Esophagus (tissue), 2 donors: ENCODE measurements around the gene VPS8. TPM values are rescaled to one million over a fixed set of nuclear protein-coding genes. Genes with fewer than 3 reads are reported as not detected.

ENCODE experiments used
- H3K27ac ChIP-seq, 2 donors: one replicate each; pipeline ENCODE4 v1.5.1; 2013; ENCODE audit warnings: low read depth in 2 of 2, mild to moderate bottlenecking in 2 of 2, inconsistent platforms in 1 of 2, low read length in 1 of 2, moderate library complexity in 1 of 2
- H3K27me3 ChIP-seq, 2 donors: one replicate each; pipeline ENCODE4 v1.6.1; 2013; ENCODE audit warnings: low read length in 2 of 2, control low read depth in 1 of 2, mild to moderate bottlenecking in 1 of 2; ENCODE audit not compliant: insufficient read depth in 2 of 2, control insufficient read depth in 1 of 2
- H3K36me3 ChIP-seq, 2 donors: one replicate each; pipeline ENCODE4 v1.6.1; 2013; ENCODE audit warnings: low read length in 1 of 2; ENCODE audit not compliant: control insufficient read depth in 2 of 2, insufficient read depth in 2 of 2
- H3K4me1 ChIP-seq, 2 donors: one replicate each; pipeline ENCODE4 v1.6.1; 2013; ENCODE audit warnings: low read length in 1 of 2; ENCODE audit not compliant: control insufficient read depth in 2 of 2, insufficient read depth in 2 of 2
- H3K4me3 ChIP-seq, 2 donors: one replicate each; pipeline ENCODE4 v1.5.1; 2013; ENCODE audit warnings: low read length in 2 of 2, mild to moderate bottlenecking in 2 of 2, low read depth in 1 of 2, moderate library complexity in 1 of 2
- H3K9me3 ChIP-seq, 2 donors: one replicate each; pipeline ENCODE4 v1.6.1; 2013; ENCODE audit warnings: mild to moderate bottlenecking in 2 of 2, low read depth in 1 of 2, low read length in 1 of 2, moderate library complexity in 1 of 2; ENCODE audit not compliant: control insufficient read depth in 2 of 2, insufficient read depth in 1 of 2
- WGBS, 2 donors: extraction: QIAGEN DNeasy Blood & Tissue Kit; methylation state at CpG; one replicate each; pipeline ENCODE4 v1.1.7; 2013; 5-methylcytosine and 5-hydroxymethylcytosine counted together
- polyA plus RNA-seq, 2 donors: library from polyadenylated mRNA; stranded (reverse); fragments of 200-250 nt; gene quantifications; one replicate each; pipeline ENCODE4 v1.2.3, GENCODE V29; 2013
- donor health status: healthy with polysubstance abuse.
- donor health status: Bipolar disorder and iron deficiency.

VPS8 gene
- polyA plus RNA-seq, 2 donors: 9.5 to 10.4 TPM

DNA sequence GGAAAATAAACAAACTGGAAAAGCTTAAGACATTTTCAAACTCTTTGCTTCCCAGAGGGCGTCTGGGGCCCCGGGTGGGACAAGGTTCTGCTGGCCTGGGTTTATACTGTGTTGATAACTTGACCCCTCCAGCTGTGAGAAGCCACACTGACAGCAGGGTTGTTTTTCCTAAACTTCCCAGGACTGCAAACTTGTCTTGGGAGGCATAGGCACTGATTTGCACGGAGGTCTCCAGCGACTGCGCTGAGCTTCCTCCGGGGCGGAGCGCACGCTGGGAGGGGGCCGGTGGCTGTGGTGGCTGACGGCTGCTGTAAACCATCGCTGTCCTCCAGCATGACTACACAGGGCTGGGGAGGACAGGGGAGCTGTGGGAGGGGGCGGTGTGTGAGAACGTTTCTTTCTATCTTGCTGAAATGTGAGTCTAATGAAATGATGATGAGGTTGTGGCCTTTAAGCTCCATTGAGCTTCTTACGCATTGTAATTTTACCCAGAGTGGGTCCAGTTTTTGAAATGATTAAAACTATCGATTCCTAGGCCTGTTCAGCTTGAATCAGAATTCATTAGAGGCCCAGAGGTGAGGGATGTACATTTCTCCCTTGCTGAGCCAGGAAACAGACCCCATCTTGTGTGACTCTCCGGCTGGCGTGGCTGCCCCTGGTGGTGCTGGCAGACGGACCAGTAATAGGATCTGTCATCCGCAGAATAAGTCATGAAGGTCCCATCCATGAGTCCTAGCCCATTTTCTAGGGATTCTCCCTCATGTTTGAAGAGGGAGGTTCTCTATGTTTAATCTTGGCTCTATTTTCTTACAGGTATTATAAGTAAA lies 40.5 kb upstream of the VPS8 start:
- no peaks in the 10 kb centered on the region for H3K27me3 ChIP-seq
- no peaks in the 10 kb centered on the region for H3K9me3 ChIP-seq
- H3K27ac ChIP-seq: no peak overlapping the region
- 69 to 72% methylated on average over 20 of the region's 20 CpGs for WGBS, 2 donors
- H3K4me3 ChIP-seq: no peak overlapping the region
- H3K36me3 ChIP-seq: no peaks in the 10 kb centered on the region
- peaks cover 0 to under 1% of the 10 kb centered on the region in 2 donors for H3K4me1 ChIP-seq

DNA sequence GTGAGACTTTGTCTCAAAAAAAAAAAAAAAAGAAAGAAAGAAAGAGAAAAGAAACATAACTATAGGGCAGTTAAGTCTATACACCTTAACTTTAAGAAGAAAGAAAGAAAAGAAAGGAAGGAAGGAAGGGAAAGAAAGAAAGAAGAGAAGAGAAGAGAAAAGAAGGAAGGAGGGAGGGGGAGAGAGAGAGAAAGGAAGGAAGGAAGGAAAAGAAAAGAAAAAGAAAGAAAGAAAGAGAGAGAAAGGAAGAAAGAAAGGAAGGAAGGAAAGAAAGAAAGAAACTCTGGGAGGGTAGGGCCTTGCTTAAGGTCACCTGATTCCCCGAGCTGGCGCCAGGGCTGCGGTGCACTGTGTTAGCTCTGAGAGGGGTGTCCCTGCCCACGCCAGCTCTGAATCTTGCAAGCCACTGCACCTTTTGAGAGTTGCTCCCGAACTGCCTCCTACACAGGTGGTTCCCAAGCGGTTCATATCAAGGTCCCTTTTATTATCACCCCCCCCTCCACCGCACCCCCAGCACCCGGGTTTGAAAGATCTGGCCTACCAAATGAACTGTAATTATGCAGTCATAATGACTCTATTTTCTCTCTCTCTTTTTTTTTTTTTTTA lies 39.2 kb upstream of the VPS8 start:
- 69 to 77% methylated on average over 8 of the region's 8 CpGs for WGBS, 2 donors
- H3K27ac ChIP-seq: no peak overlapping the region

GRCh38 chr3:184773283-184774186 lies 38.4 kb upstream of the VPS8 start:
- Histone ChIP-seq H3K36me3 (no peaks in the 10 kb centered on the region), H3K27me3 (no peaks in the 10 kb centered on the region), H3K4me3 (no peak overlapping the region), H3K9me3 (no peaks in the 10 kb centered on the region), H3K27ac (peak overlapping the region; percentile 30 to 51), H3K4me1 (peaks cover 0 to 3% of the 10 kb centered on the region in 2 donors)
- WGBS, 2 donors: 76 to 78% methylated on average over 43 of the region's 43 CpGs

More for the DNA sequence above, 39.2 kb upstream of the VPS8 start:
- H3K4me1 ChIP-seq: peaks cover 0 to 3% of the 10 kb centered on the region in 2 donors
- H3K4me3 ChIP-seq: no peak overlapping the region
- no peaks in the 10 kb centered on the region for H3K27me3 ChIP-seq
- H3K9me3 ChIP-seq: no peaks in the 10 kb centered on the region
- no peaks in the 10 kb centered on the region for H3K36me3 ChIP-seq

DNA sequence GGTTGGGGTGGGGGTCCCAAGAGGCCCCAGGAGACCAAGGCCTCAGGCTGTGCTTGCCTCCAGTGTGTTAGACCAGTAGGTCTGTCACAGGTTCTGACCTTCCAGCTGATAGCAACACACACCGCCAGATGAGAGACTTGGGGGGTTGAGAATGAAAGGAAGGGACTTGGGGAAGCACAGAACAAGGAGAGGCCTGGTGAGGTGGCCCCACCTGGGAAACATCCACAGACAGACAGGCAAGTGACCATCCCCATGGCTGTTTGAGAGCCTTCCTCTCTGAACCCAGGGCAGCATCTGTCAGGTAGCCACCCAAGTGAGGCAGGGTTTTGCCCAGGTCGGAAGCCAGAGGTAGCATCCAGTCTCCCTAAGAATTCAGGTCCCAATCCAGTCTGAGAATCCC lies 35.0 kb upstream of the VPS8 start:
- H3K9me3 ChIP-seq: no peaks in the 10 kb centered on the region
- H3K36me3 ChIP-seq: no peaks in the 10 kb centered on the region
- no peak overlapping the region for H3K4me3 ChIP-seq
- H3K27ac ChIP-seq: no peak overlapping the region
- peaks cover 0 to 5% of the 10 kb centered on the region in 2 donors for H3K4me1 ChIP-seq
- WGBS, 2 donors: 77 to 91% methylated on average over 2 of the region's 2 CpGs
- no peaks in the 10 kb centered on the region for H3K27me3 ChIP-seq

GRCh38 chr3:184777566-184778356 lies 34.2 kb upstream of the VPS8 start:
- no peak overlapping the region for H3K4me3 ChIP-seq
- no peaks in the 10 kb centered on the region for H3K36me3 ChIP-seq
- no peaks in the 10 kb centered on the region for H3K27me3 ChIP-seq
- H3K9me3 ChIP-seq: no peaks in the 10 kb centered on the region
- peaks cover 0 to 5% of the 10 kb centered on the region in 2 donors for H3K4me1 ChIP-seq
- WGBS, 2 donors: 27 to 28% methylated on average over 11 of the region's 11 CpGs
- H3K27ac ChIP-seq: no peak overlapping the region

GRCh38 chr3:184778426-184779332 lies 33.3 kb upstream of the VPS8 start:
- 58 to 71% methylated on average over 26 of the region's 26 CpGs for WGBS, 2 donors
- Histone ChIP-seq H3K36me3 (no peaks in the 10 kb centered on the region), H3K27ac (no peak overlapping the region), H3K9me3 (no peaks in the 10 kb centered on the region), H3K27me3 (no peaks in the 10 kb centered on the region), H3K4me1 (peaks cover 0 to 5% of the 10 kb centered on the region in 2 donors), H3K4me3 (no peak overlapping the region)

DNA sequence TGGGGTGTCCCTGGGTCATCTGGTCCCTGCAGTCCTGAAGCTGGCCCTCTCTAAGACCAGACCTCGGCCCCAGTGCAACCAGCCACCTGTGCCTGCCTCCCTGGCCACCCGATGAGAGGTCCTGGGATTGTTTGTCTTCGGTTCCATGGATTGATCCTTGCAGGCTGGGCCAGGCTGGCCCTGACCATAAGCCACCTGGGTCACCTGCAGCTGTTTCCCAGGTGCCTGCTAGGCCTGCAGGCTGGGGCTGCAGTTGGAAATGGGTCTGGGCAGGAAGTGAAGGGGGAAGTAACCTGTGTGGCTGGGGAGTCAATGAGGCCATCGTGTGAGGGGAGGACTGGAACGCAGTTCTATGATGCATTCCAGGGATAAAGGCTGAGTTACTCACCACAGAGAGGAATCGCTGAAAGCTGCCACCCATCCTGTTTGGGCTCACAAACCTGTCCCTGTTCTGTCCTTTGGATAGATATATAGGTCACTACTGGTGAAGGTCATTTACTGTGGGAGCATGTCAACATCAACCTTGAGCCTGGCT lies 30.9 kb upstream of the VPS8 start:
- Histone ChIP-seq H3K4me1 (peaks cover 0 to 5% of the 10 kb centered on the region in 2 donors), H3K27me3 (no peaks in the 10 kb centered on the region), H3K36me3 (no peaks in the 10 kb centered on the region), H3K4me3 (no peak overlapping the region), H3K9me3 (no peaks in the 10 kb centered on the region), H3K27ac (no peak overlapping the region)
- WGBS, 2 donors: 78% methylated on average over 6 of the region's 6 CpGs

DNA sequence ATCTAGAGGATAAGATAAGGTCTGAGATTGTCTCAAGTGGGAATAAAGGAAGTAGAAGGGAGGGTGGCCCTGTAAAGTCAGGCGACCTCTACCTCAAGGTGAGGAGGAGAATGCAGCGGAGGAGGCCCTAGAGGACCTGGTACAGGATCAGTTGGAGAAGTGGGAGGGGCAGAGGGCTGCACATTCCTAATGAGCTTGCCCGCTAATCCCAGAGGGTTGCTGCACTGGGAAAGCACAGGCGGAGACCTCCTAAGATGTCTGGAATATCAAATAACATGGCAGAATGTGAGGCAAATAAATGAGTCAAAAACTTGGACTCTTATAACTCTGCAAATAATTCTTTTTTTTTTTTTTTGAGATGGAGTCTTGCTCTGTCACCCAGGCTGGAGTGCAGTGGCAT lies 30.2 kb upstream of the VPS8 start:
- Histone ChIP-seq H3K27ac (no peak overlapping the region), H3K27me3 (no peaks in the 10 kb centered on the region), H3K36me3 (no peaks in the 10 kb centered on the region), H3K9me3 (no peaks in the 10 kb centered on the region), H3K4me3 (no peak overlapping the region), H3K4me1 (peaks cover 0 to 5% of the 10 kb centered on the region in 2 donors)
- 85 to 90% methylated on average over 4 of the region's 4 CpGs for WGBS, 2 donors
